Endodermal cell (in vitro differentiated cells): ENCODE measurements around the gene SRD5A3. TPM values are rescaled to one million over a fixed set of nuclear protein-coding genes. Genes with fewer than 3 reads are reported as not detected.

Experiments used
- DNase-seq: peaks from one replicate; pipeline ENCODE4 v3.0.0-alpha.2; 2017
- H3K27ac ChIP-seq: 2 replicates; pipeline ENCODE4 v1.5.1; 2013; ENCODE audit warnings: mild to moderate bottlenecking, low read depth, low read length, moderate library complexity
- H3K27me3 ChIP-seq: 2 replicates; pipeline ENCODE4 v1.6.1; 2013; ENCODE audit warnings: mild to moderate bottlenecking, low read length, moderate library complexity; ENCODE audit not compliant: insufficient read depth, control insufficient read depth, poor library complexity, severe bottlenecking
- H3K36me3 ChIP-seq: 2 replicates; pipeline ENCODE4 v1.7.0; 2013; ENCODE audit warnings: mild to moderate bottlenecking, low read length, moderate library complexity; ENCODE audit not compliant: control insufficient read depth, insufficient read depth
- H3K4me1 ChIP-seq: one replicate; pipeline ENCODE4 v1.7.0; 2013; ENCODE audit warnings: low read length; ENCODE audit not compliant: control insufficient read depth, insufficient read depth
- H3K4me3 ChIP-seq: 2 replicates; pipeline ENCODE4 v1.5.1; 2013; ENCODE audit warnings: mild to moderate bottlenecking, low read length, moderate library complexity
- H3K9ac ChIP-seq: 2 replicates; pipeline ENCODE4 v1.6.1; 2013; ENCODE audit warnings: mild to moderate bottlenecking, low read length, moderate library complexity; ENCODE audit not compliant: poor library complexity, severe bottlenecking; ENCODE audit errors: extremely low read depth
- H3K9me3 ChIP-seq: 2 replicates; pipeline ENCODE4 v1.6.1; 2013; ENCODE audit warnings: mild to moderate bottlenecking, low read length, moderate library complexity; ENCODE audit not compliant: control insufficient read depth
- H3K27ac Mint-ChIP-seq: 2 replicates; pipeline ENCODE4 v1.8.0; 2020; ENCODE audit warnings: mixed read lengths
- H3K27me3 Mint-ChIP-seq: 2 replicates; pipeline ENCODE4 v1.8.0; 2021; ENCODE audit warnings: mild to moderate bottlenecking, mixed read lengths; ENCODE audit not compliant: insufficient read depth
- H3K36me3 Mint-ChIP-seq: 2 replicates; pipeline ENCODE4 v1.8.0; 2020; ENCODE audit warnings: low read depth, mixed read lengths
- H3K4me1 Mint-ChIP-seq: 2 replicates; pipeline ENCODE4 v1.8.0; 2020; ENCODE audit warnings: mixed read lengths
- H3K4me3 Mint-ChIP-seq: 2 replicates; pipeline ENCODE4 v1.8.0; 2020; ENCODE audit warnings: mild to moderate bottlenecking, moderate library complexity, mixed read lengths
- H3K9me3 Mint-ChIP-seq: 2 replicates; pipeline ENCODE4 v1.8.0; 2020; ENCODE audit warnings: mild to moderate bottlenecking, mixed read lengths
- WGBS, 2 experiments: methylation state at CpG; one replicate each; pipeline versions ENCODE4 v1.1.5 to v1.1.7; 2013; ENCODE audit warnings: missing lambda C conversion rate in 2 of 2, mixed read lengths in 1 of 2; ENCODE audit not compliant: insufficient coverage in 1 of 2, insufficient read length in 1 of 2; 5-methylcytosine and 5-hydroxymethylcytosine counted together
- total RNA-seq, 2 donors: library from RNA; stranded (reverse); fragmentation: NEBNext Ultra II Directional in 1 of 2; extraction: Animal tissue kit (Norgen Biotek cat#: 25700) in 1 of 2; gene quantifications; 2 replicates in 1 of 2; 3 replicates in 1 of 2; pipeline ENCODE4 v1.2.1, GENCODE V29; 2021
- TF ChIP-seq, protein P1 (sequence below): fragments of 200-600 bp; sonication (generic); conservative IDR thresholded peaks from 2 replicates; pipeline ENCODE4 v1.5.0; 2021; ENCODE audit warnings: antibody characterized with exemption, mild to moderate bottlenecking

Gene SRD5A3
- total RNA-seq, 2 donors from 2014 or later, result 34.5 to 37.1 TPM

DNA sequence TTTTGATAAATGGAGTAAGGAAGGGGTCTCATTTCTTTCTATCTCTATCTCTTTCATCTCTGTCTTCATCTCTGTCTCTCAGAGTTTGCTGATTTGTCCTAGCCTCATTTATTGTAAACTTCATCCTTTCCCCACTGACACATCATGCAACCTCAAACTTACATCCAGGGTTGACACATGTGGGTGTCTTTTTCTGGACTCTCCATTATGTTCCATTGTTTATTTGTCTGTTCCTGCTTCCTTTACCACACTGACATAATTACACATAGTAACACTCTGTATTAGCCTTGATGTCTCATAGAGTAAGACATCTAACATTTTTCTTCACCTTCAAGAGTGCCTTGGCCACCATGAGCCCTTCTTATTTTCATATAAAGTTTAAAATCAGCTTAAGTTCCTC, 8.1 kb upstream of the SRD5A3 start:
- Histone ChIP-seq H3K27ac (no peak overlapping the region), H3K9ac (no peak overlapping the region), H3K9me3 (no peaks in the 10 kb centered on the region), H3K27me3 (no peaks in the 10 kb centered on the region), H3K4me1 (no peaks in the 10 kb centered on the region), H3K36me3 (no peaks in the 10 kb centered on the region), H3K4me3 (no peak overlapping the region)
- no peak for DNase-seq
- no peaks in the 10 kb centered on the region for H3K27me3 Mint-ChIP-seq
- no peak overlapping the region for H3K27ac Mint-ChIP-seq
- TF ChIP-seq, protein P1, sequence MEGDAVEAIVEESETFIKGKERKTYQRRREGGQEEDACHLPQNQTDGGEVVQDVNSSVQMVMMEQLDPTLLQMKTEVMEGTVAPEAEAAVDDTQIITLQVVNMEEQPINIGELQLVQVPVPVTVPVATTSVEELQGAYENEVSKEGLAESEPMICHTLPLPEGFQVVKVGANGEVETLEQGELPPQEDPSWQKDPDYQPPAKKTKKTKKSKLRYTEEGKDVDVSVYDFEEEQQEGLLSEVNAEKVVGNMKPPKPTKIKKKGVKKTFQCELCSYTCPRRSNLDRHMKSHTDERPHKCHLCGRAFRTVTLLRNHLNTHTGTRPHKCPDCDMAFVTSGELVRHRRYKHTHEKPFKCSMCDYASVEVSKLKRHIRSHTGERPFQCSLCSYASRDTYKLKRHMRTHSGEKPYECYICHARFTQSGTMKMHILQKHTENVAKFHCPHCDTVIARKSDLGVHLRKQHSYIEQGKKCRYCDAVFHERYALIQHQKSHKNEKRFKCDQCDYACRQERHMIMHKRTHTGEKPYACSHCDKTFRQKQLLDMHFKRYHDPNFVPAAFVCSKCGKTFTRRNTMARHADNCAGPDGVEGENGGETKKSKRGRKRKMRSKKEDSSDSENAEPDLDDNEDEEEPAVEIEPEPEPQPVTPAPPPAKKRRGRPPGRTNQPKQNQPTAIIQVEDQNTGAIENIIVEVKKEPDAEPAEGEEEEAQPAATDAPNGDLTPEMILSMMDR, result no peak
- H3K4me1 Mint-ChIP-seq, result peaks cover 12% of the 10 kb centered on the region
- H3K4me3 Mint-ChIP-seq, result no peak overlapping the region
- H3K36me3 Mint-ChIP-seq, result no peaks in the 10 kb centered on the region
- H3K9me3 Mint-ChIP-seq, result peaks cover 16% of the 10 kb centered on the region

DNA sequence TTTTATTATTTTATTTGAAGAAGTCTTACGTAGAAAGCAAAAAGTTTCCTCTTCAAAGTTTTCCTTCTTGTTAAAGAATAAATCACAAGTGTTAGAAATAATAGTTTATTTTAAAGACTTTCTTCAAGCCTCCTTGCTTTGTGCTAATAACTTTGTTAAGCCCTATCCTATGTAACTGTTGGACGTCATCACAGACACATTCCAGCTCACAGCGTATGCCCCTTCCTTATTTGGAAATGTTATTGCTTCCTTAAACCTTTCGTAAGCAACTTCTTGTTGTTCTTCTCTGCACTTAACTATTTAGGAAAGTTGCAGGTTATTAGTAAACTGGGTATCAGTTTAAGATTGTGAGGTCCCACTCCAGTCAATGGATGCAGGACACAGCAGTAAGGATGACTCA, 7.6 kb upstream of the SRD5A3 start:
- Histone ChIP-seq H3K9me3 (no peaks in the 10 kb centered on the region), H3K27me3 (no peaks in the 10 kb centered on the region), H3K4me3 (no peak overlapping the region), H3K4me1 (no peaks in the 10 kb centered on the region), H3K27ac (no peak overlapping the region), H3K9ac (no peak overlapping the region), H3K36me3 (no peaks in the 10 kb centered on the region)
- Mint-ChIP-seq H3K4me3 (no peak overlapping the region), H3K36me3 (no peaks in the 10 kb centered on the region), H3K4me1 (peaks cover 12% of the 10 kb centered on the region), H3K27me3 (no peaks in the 10 kb centered on the region), H3K9me3 (peaks cover 16% of the 10 kb centered on the region), H3K27ac (no peak overlapping the region)
- 91 to 96% methylated on average over 2 to 4 of the region's 4 CpGs for WGBS, 2 experiments
- TF ChIP-seq, protein P1, result no peak
- DNase-seq, result no peak

DNA sequence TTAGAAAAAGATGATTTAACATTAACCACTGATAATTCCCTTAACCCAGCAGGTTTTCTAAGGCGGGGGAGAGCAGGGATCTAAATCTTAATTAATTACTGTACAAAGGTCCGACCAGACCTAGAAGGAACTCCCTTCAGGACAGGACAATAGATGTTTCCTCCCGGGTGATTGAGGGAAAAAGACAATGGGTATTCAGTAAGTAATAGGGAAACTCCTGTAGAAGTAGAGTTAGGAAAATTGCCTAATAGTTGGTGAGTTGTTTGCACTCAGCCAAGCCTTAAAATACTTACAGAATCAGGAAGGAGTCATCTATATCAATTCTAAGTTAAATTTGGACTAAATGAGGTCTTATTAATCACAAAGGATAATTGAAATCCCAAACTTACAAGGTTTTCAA, 5.8 kb upstream of the SRD5A3 start:
- peaks cover 16% of the 10 kb centered on the region for H3K9me3 Mint-ChIP-seq
- H3K27me3 Mint-ChIP-seq, result no peaks in the 10 kb centered on the region
- no peaks in the 10 kb centered on the region for H3K9me3 ChIP-seq
- H3K4me1 Mint-ChIP-seq, result peaks cover 13% of the 10 kb centered on the region
- H3K36me3 Mint-ChIP-seq, result no peaks in the 10 kb centered on the region
- no peak overlapping the region for H3K9ac ChIP-seq
- H3K27ac ChIP-seq, result no peak overlapping the region
- no peak for DNase-seq
- no peak overlapping the region for H3K4me3 Mint-ChIP-seq
- H3K4me1 ChIP-seq, result no peaks in the 10 kb centered on the region
- H3K4me3 ChIP-seq, result no peak overlapping the region
- no peak overlapping the region for H3K27ac Mint-ChIP-seq
- TF ChIP-seq, protein P1, result no peak
- H3K27me3 ChIP-seq, result no peaks in the 10 kb centered on the region
- H3K36me3 ChIP-seq, result no peaks in the 10 kb centered on the region
- 82% methylated on average over 3 of the region's 3 CpGs; no CpG with 5 or more reads in 1 of the 2 experiments for WGBS, 2 experiments
